HG02798 (cell line): Measurements from ENCODE around the gene FGF12.
A peak's percentile ranks its signal among the peaks of the same experiment; 100 is the strongest.

Experiments
- ATAC-seq: cut with Tn5 transposase; IDR thresholded peaks from one replicate; pipeline ENCODE4 v1.9.1; 2021; ENCODE audit warnings: mild to moderate bottlenecking; ENCODE audit not compliant: unreplicated experiment, poor library complexity

Gene FGF12

DNA sequence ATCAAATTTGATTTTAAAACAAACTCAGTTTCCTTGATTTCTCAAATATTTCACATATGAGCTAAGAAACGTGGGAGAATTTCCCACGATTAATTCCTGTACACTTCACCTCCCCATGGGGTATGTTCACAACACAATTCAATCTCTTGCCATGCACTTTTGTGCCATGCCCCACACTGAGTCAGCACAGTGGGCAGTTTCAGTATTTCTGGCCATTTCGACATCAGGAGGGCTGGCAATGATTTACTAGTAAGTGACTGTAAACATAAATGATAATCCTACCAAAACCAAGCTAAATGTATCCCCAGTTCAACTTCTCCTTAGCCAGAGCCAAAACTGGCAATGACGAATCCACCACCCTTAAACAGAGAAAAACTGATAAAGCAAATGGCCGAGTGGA lies 293.6 kb downstream of the FGF12 start:
- ATAC-seq, result peak; percentile 43

DNA sequence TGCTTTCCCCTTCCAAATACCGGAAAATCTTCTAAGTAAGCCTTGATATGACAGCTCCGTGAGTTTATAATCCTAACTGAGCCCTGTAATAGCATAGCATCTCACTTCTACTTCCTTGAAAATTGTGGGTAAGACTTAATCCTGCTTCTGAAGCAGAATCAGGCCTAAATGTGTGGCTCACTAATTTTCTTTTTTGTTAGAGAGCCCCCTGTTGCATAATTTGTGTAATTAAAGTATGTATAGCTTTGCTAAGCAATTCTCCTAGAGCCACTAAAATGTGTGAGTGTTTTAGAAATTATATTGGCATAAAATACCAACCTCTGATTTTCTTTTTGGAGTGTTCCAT lies 304.4 kb downstream of the FGF12 start:
- no peak for ATAC-seq

DNA sequence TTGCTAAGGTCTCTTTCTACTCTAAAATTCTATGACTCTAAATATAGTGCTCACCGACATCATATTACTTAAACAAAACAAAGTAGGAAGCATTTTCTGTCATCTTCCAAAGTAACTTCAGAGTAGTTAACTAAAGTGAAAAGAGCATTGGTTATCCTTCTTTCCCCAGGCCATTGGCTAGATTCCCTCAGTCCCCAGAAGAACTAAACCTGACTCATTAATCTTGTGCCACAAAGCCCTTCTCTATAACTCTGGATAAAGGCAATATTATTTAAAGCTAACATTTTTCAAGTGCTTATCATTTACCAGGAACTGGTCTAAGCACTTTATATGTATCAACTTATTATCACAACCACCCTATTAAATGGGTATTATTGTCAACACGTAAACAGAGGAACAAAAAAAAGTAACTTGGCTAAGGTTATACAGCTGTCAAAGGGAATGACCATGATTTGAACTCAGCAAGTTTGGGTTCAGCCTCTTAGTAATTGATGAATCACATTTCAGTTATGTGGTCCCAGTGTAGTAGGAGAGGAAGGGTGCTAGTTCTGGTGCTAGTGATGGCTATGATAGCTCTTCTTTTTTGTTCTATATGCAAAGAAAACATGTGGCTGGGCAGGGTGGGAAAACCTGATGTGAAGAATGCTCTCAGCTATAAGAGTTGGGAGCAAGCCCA lies 304.9 kb downstream of the FGF12 start:
- no peak for ATAC-seq

DNA sequence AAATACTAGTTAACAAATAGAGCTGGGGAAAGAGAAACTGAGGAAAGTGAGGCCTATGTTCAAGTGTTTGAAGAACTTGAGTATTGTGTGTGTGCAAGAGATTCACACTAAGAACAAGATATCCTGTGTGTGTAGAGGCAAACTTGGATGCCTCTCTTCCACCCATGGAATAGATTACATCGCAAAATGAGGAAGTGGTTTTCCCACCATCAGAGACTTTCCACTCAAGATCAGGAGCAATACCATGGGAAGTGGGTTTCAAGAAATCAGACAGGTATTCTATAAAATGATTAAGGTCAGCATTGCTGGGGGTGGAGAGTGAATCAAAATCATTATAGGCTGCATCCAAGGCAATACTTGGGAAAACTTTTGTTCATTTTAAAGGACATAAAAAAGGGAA lies 308.0 kb downstream of the FGF12 start:
- no peak for ATAC-seq

DNA sequence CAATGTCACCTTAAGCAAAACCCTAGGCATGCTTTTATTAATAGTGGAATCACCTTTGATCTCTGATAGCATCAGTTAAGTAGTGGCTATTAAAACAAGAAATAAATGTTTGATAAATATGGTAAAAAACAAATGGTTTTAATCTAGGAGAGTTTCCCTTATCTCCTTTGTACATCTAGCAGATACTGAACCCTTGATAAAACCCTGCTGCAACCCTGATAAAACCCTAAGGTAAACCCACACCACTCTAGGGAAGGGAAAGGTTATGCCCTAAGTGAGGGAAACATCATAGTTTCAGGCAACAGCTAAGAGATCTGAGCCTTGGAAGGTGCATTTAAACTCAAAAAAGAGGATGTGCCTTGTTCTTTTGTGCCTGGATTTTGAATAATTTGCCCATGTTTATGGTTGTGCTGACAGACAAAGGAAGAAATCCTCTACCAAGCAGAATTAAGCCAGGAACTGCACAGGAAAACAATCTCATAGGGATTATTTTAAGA lies 309.7 kb downstream of the FGF12 start:
- ATAC-seq, result no peak

DNA sequence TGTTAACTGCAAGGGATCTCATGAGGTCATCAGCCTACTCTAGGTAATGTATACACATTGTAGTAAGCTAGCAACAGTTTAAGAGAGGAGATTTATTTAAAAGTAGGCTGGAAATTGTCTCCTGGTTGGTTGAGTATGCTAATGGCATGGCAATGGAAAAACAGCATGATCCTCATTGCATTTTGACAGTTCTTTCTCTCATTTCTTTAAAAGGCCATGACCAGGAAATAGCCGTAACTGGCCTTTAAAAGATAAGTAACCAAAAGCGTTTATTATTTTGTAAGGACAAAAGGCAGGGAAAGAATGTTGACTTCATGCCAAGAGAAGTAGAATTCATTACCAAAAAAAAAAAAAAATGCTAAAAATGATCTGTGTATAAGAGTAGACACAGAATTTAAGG lies 310.3 kb downstream of the FGF12 start:
- no peak for ATAC-seq

DNA sequence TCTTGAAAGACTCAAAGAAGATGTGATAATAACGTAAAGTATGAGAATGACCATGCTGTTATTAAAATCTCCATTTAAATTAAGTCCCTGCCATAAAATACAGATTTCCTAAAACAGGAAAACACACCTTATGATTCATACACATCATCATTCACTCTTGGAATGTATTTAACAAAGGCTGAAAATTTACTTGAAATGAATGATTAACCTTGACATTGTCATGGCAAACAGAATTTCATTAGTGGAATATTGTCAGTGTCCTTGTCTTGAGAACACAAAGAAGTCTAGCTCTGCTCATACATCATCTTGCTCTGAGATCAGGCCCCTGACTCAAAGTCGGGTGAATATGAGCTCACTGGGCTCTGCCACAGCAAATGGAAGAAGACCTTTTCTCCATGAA lies 313.9 kb downstream of the FGF12 start:
- no peak for ATAC-seq

DNA sequence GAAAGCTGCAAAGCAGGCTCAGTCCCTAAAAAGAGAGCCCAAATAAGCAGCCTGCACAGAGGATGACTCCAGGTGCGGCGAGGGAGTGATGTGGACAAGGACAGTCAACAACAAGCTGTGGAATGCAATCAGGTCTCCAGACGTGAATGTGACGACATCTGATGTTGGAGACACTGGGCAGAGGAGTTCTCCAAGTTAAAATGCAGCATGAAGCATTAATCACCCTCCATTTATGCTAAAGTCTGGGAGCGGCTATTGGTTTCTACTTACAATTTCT lies 316.7 kb downstream of the FGF12 start:
- ATAC-seq, result no peak

DNA sequence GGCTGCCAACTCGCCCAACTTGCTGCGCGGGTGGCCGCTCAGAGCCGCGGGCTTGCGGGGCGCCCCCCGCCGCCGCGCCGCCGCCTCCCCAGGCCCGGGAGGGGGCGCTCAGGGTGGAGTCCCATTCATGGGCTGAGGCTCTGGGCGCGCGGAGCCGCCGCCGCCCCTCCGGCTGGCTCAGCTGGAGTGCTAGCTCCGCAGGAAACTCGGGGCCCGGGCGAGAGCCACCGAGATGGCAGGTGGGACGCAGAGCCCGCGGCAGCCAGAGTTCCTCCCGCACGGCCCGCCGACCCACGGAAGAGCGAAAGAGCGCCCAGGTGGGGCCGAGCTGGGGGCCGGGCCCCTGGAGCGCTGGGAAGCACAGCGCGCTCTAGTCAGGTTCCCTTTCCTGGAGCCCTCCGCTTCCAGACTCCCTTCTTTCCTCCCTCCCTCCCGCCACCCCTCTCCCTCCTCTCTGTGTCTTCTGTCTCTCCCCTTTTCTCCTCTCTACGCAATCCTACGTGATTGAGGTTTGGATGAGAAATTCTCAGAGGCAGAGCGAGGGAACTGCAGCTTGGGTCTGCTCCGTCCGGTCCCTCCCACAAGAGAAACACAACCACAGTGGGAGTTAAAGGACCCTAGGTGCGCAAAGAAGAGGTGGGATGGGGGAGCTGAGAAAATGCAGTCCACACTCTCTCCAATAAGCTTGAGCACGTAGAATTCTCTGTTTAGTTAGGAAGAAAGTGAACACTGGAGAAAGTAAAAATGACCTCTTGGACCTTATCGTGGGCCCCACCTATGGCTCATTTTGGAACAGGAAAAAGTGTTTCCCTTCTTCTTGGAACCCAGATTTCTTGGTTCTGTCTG lies 317.3 kb downstream of the FGF12 start:
- ATAC-seq, result peak; percentile 30

DNA sequence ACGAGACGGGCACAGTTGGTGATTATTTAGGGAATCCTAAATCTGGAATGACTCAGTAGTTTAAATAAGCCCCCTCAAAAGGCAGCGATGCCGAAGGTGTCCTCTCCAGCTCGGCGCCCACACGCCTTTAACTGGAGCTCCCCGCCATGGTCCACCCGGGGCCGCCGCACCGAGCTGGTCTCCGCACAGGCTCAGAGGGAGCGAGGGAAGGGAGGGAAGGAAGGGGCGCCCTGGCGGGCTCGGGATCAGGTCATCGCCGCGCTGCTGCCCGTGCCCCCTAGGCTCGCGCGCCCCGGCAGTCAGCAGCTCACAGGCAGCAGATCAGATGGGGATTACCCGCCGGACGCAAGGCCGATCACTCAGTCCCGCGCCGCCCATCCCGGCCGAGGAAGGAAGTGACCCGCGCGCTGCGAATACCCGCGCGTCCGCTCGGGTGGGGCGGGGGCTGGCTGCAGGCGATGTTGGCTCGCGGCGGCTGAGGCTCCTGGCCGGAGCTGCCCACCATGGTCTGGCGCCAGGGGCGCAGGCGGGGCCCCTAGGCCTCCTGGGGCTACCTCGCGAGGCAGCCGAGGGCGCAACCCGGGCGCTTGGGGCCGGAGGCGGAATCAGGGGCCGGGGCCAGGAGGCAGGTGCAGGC lies 318.0 kb downstream of the FGF12 start:
- peak; percentile 59 for ATAC-seq

DNA sequence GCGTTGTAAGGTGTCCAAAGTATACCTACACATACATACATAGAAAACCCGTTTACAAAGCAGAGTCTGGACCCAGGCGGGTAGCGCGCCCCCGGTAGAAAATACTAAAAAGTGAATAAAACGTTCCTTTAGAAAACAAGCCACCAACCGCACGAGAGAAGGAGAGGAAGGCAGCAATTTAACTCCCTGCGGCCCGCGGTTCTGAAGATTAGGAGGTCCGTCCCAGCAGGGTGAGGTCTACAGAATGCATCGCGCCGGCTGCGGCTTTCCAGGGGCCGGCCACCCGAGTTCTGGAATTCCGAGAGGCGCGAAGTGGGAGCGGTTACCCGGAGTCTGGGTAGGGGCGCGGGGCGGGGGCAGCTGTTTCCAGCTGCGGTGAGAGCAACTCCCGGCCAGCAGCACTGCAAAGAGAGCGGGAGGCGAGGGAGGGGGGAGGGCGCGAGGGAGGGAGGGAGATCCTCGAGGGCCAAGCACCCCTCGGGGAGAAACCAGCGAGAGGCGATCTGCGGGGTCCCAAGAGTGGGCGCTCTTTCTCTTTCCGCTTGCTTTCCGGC lies 318.6 kb downstream of the FGF12 start:
- ATAC-seq, result no peak

DNA sequence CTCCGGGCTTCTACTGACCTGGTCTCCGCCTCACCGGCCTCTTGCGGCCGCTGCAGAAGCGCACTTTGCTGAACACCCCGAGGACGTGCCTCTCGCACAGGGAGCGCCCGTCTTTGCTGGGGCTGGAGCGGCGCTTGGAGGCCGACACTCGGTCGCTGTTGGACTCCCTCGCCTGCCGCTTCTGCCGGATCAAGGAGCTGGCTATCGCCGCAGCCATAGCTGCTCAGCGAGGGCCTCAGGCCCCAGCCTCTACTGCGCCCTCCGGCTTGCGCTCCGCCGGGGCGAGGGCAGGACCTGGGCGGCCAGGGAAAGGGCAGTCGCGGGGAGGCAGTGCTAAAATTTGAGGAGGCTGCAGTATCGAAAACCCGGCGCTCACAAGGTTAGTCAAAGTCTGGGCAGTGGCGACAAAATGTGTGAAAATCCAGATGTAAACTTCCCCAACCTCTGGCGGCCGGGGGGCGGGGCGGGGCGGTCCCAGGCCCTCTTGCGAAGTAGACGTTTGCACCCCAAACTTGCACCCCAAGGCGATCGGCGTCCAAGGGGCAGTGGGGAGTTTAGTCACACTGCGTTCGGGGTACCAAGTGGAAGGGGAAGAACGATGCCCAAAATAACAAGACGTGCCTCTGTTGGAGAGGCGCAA lies 319.2 kb downstream of the FGF12 start:
- no peak for ATAC-seq

DNA sequence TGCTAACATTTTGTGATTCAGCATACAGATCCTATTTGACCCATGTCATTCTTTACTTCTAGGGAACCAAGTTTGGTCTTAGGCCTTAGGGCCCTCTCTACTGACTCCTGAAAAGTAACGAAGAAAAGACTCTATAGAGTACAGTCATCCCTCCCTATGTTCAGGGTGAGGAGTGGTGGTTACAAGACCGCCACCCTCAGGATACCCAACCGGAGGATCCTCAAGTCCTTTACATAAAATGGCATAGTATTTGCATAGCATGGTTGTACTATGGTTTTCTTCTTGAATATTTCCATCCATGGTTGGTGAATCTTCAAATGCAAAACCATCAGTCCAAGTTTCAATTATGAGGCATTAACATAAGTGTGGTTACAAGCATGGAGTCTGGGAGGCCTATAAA lies 327.6 kb downstream of the FGF12 start:
- no peak for ATAC-seq

DNA sequence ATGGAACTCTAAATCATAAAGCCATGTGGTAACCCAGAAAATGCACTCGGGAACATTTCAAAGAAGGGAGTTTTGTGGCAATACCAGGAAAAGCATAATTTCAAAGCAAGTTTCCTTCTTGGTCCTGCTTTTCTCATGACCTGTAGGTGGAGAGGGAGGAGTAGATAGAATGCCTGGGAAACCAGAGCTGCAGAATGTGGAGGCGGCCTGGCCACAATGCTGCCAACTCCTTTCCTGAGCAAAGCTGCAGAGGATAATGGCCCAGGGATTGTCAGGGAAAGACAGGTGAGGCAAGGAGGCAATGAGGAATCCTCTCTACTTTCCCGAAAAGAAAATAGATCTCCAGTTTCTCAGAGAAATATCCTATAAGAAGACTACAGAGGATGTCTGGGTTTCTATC lies 330.3 kb downstream of the FGF12 start:
- no peak for ATAC-seq

DNA sequence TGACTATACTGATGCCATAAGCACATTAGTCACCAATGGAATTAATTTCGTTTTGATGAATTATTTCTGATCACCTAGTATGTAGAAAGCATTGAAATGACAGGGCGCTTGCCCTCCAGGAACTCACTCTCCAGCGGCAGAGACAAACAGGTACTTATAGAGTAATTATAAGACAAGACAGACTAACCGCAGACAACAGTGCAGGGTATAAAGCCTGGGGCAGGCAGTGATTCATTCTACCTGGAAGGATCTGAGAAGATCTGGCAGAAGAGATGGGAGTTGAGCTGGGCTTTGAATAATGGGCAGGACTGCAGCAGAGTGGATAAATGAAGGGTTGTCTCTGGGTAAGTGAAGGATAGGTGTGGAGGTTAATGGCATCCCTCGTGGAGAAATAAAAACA lies 331.8 kb downstream of the FGF12 start:
- ATAC-seq, result no peak

DNA sequence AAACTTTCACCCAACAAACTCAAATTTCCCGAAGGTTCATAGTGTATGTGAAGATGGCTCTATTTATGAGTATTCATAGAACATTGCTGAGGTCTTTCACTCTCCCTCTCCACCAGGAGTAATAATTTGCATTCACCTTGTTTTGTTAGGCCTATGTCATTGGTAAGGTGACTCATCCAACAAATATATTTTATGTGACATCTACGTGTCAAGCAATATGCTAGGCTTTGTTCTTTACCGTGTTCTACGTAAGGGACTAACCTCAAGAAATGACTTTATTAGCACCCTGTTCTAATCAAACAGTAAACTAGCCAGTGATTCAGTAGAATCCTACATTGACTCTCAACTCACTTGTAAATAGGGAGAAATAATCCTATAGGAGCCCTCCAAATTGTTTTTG lies 334.4 kb downstream of the FGF12 start:
- ATAC-seq, result no peak

DNA sequence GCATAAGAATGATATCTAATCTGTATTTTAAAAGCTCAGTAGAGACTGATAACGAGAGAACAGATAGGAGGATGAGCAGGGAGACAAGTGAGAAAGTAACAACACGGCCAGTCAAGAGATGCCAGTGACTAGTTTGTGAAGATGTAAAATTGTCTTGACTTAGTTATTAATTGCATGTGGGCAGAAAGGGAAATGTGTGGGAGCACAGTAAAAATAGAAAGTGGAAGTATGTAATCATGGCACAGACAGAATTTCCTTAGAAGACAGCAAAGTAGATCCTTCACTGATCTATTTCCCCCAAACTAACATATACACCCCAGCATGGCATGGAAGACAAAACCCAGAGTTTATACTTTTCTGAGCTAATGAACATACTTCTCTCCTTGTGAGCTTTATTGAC lies 344.5 kb downstream of the FGF12 start:
- ATAC-seq, result no peak

DNA sequence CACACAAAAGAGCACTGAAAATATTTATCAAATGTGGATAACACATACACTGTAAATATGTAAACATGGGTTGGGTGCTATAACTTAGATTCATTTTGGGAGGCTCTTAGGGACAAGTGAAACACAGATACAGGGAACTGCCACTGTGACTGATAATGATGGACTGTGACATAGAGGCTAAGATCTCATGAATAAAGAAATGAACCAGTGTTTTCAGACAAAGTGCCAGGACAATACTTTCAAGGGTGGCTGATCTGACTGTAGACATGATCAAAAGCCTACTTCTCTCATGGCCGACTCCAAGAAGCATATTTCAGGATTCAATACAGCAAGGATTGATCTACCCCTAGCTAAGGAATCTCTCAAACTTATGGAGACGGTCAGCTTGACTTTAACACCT lies 353.8 kb downstream of the FGF12 start:
- no peak for ATAC-seq

DNA sequence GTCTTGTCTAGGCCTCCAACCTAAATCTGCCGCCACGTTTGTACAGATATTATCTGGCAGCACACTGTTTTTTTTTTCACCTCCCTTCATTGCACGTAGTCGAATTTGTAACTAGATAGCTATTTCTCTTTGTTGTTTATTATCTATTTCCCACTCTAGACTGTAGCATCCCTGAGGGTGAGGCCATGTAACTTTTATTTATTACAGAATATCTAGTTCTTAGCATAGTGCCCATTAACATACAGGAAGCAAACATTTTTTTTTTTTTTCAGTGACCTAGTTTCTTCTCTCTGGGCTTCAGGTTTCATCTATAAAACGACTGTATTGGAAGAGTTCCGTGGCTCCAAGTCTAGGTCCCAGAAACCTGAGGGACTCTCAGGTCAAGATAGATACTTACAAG lies 354.3 kb downstream of the FGF12 start:
- ATAC-seq, result no peak

DNA sequence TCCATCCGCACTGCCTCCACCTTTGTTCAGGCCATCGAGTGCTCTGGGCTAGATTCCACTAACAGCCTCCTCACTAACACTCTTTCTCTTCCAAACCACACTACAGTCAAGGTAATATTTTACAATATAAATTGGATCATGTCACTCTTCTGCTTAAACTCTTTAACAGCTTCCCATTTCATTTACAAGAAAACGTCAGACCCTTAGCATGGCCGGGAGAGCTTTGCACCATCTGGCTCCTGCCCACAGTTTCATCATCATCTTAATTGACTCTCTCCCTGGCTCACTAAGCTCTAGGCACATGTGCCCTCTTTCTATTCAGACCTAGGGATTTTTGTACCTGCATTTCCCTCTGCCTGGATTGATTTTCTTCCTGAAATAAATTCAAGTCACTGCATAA lies 354.7 kb downstream of the FGF12 start:
- no peak for ATAC-seq

DNA sequence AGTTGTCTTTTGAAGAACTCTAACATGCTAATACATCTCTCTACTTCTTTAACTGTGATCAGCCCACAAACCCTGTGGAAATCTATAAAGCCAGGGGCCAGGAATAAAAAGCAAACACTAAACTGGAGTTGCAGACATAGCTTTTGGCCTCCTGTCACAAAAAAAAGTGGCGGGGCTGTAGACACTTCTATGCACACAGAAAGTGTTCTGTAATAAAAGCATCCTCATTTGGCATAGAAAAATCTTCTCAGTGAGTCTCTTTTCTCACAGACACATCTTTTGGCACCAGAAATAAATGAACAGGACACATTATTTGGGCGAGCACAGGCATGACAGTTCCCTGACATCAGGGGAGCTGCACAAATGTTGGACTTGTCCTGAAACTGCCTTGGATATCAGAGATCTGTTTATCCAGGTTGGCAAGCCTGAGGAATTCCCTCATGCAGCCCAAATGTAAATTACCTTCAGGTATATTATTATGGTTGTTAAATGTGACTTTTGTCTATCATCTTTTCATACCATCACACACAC lies 355.4 kb downstream of the FGF12 start:
- ATAC-seq, result no peak
